ENCODE data around the gene MSI2. TPM values are rescaled to one million over a fixed set of nuclear protein-coding genes. Genes with fewer than 3 reads are reported as not detected.

The MSI2 gene
- total RNA-seq, 2 donors from 2014 or later: 53.1 to 74.0 TPM

- no peak for TF ChIP-seq POLR2A (IDR thresholded peaks at IDR 0.05)
- TF ChIP-seq CTCF (IDR thresholded peaks at IDR 0.05): no peak
- no peak for TF ChIP-seq POLR2AphosphoS5 (IDR thresholded peaks at IDR 0.05)
- no peak for DNase-seq (ENCODE audit: low spot score)
- intact Hi-C loops (cut with DNase I): no loop called here
- H3K27ac ChIP-seq: no peak overlapping the region
- WGBS: 56% methylated on average over 1 of the region's 1 CpG
- no peaks in the 10 kb centered on the region for H3K27me3 ChIP-seq (replicated peaks; ENCODE audit: insufficient read depth)
- no peaks in the 10 kb centered on the region for H3K36me3 ChIP-seq
- no peaks in the 10 kb centered on the region for H3K9me3 ChIP-seq
- H3K4me3 ChIP-seq: no peak overlapping the region
- H3K4me1 ChIP-seq (replicated peaks): no peaks in the 10 kb centered on the region
Observed at GRCh38 chr17:57328109-57328882, 72.0 kb downstream of the MSI2 start.

GRCh38 chr17:57329380-57330214 lies 73.3 kb downstream of the MSI2 start:
- intact Hi-C loops (cut with DNase I): no loop called here
- no peaks in the 10 kb centered on the region for H3K9me3 ChIP-seq
- H3K4me1 ChIP-seq (replicated peaks): no peaks in the 10 kb centered on the region
- H3K27me3 ChIP-seq (replicated peaks; ENCODE audit: insufficient read depth): no peaks in the 10 kb centered on the region
- TF ChIP-seq POLR2AphosphoS5 (IDR thresholded peaks at IDR 0.05): no peak
- TF ChIP-seq POLR2A (IDR thresholded peaks at IDR 0.05): no peak
- TF ChIP-seq CTCF (IDR thresholded peaks at IDR 0.05): no peak
- DNase-seq (ENCODE audit: low spot score): no peak
- no peak overlapping the region for H3K27ac ChIP-seq
- no peaks in the 10 kb centered on the region for H3K36me3 ChIP-seq
- no peak overlapping the region for H3K4me3 ChIP-seq
- 77% methylated on average over 9 of the region's 9 CpGs for WGBS

- no peak for TF ChIP-seq CTCF (IDR thresholded peaks at IDR 0.05)
- no peak for DNase-seq (ENCODE audit: low spot score)
- H3K27ac ChIP-seq: no peak overlapping the region
- H3K9me3 ChIP-seq: no peaks in the 10 kb centered on the region
- 97% methylated on average over 6 of the region's 6 CpGs for WGBS
- intact Hi-C loops (cut with DNase I): no loop called here
- H3K4me3 ChIP-seq: no peak overlapping the region
- no peaks in the 10 kb centered on the region for H3K4me1 ChIP-seq (replicated peaks)
- no peaks in the 10 kb centered on the region for H3K36me3 ChIP-seq
- H3K27me3 ChIP-seq (replicated peaks; ENCODE audit: insufficient read depth): no peaks in the 10 kb centered on the region
Observed at GRCh38 chr17:57330587-57330986, 74.3 kb downstream of the MSI2 start.

- no peaks in the 10 kb centered on the region for H3K36me3 ChIP-seq
- no peaks in the 10 kb centered on the region for H3K27me3 ChIP-seq (replicated peaks; ENCODE audit: insufficient read depth)
- WGBS: 78% methylated on average over 9 of the region's 9 CpGs
- no peaks in the 10 kb centered on the region for H3K9me3 ChIP-seq
- no peak for TF ChIP-seq CTCF (IDR thresholded peaks at IDR 0.05)
- TF ChIP-seq POLR2AphosphoS5 (IDR thresholded peaks at IDR 0.05): no peak
- no peak for TF ChIP-seq POLR2A (IDR thresholded peaks at IDR 0.05)
- H3K4me3 ChIP-seq: no peak overlapping the region
- intact Hi-C loops (cut with DNase I): no loop called here
- H3K27ac ChIP-seq: no peak overlapping the region
- H3K4me1 ChIP-seq (replicated peaks): no peaks in the 10 kb centered on the region
- no peak for DNase-seq (ENCODE audit: low spot score)
Observed at GRCh38 chr17:57331423-57331822, 75.1 kb downstream of the MSI2 start.
